IMR-90 (cell line): ENCODE results near the gene MAP3K5.

ENCODE experiments used
- BHLHE40 ChIP-seq: fragments of 150-350 bp; IDR thresholded peaks from 2 replicates; pipeline ENCODE4 v1.6.1; 2016; ENCODE audit warnings: mild to moderate bottlenecking, low read depth, low read length
- CEBPB ChIP-seq: IDR thresholded peaks from 2 replicates; pipeline ENCODE4 v1.6.1; 2012; ENCODE audit warnings: low read depth, low read length, improper control_type of control experiment
- CTCF ChIP-seq: conservative IDR thresholded peaks from 2 replicates; pipeline ENCODE4 v1.5.1; 2012; ENCODE audit warnings: mild to moderate bottlenecking, low read depth, low read length, improper control_type of control experiment
- ELK1 ChIP-seq: fragments of 150-350 bp; IDR thresholded peaks from 2 replicates; pipeline ENCODE4 v1.6.1; 2016; ENCODE audit warnings: low read depth, mild to moderate bottlenecking, low read length, moderate library complexity, borderline replicate concordance
- MXI1 ChIP-seq: IDR thresholded peaks from 2 replicates; pipeline ENCODE4 v1.6.1; 2012; ENCODE audit warnings: low read depth, mild to moderate bottlenecking, low read length, moderate library complexity, borderline replicate concordance
- POLR2A ChIP-seq: IDR thresholded peaks from 2 replicates; pipeline ENCODE4 v1.6.1; 2012; ENCODE audit warnings: mild to moderate bottlenecking, low read depth, low read length
- RCOR1 ChIP-seq: IDR thresholded peaks from 2 replicates; pipeline ENCODE4 v1.6.1; 2012; ENCODE audit warnings: mild to moderate bottlenecking, low read length, improper control_type of control experiment; ENCODE audit not compliant: insufficient replicate concordance
- RFX5 ChIP-seq: IDR thresholded peaks from 2 replicates; pipeline ENCODE4 v1.8.0; 2012; ENCODE audit warnings: low read depth, mild to moderate bottlenecking, low read length, moderate library complexity
- SMC3 ChIP-seq: fragments of 150-350 bp; IDR thresholded peaks from 2 replicates; pipeline ENCODE4 v1.6.1; 2016; ENCODE audit warnings: low read depth, mild to moderate bottlenecking, antibody characterized with exemption, low read length, moderate library complexity
- USF2 ChIP-seq: fragments of 150-350 bp; IDR thresholded peaks from 2 replicates; pipeline ENCODE4 v1.6.1; 2017; ENCODE audit warnings: mild to moderate bottlenecking, antibody characterized with exemption, low read length, low read depth

GRCh38 chr6:136782021-136782770 is 10.1 kb downstream of the MAP3K5 start:
- TF ChIP-seq CEBPB (no peak), CTCF (no peak), POLR2A (no peak), BHLHE40 (no peak), RFX5 (no peak), USF2 (no peak), ELK1 (no peak), SMC3 (no peak), MXI1 (no peak), RCOR1 (no peak)
